ENCODE results near the gene SPOCK3. TPM values are rescaled to one million over a fixed set of nuclear protein-coding genes. Genes with fewer than 3 reads are reported as not detected.

Gene SPOCK3
- total RNA-seq, 1 donor from 2014 or later: 0.53 TPM

- FAIRE-seq: no peak
- no peaks in the 10 kb centered on the region for H3K36me3 ChIP-seq (ENCODE audit: control insufficient read depth, insufficient read depth, low read length)
Observed at GRCh38 chr4:167041524-167041923, 192.8 kb downstream of the SPOCK3 start.

GRCh38 chr4:167035390-167035789 lies 198.9 kb downstream of the SPOCK3 start:
- no peak for FAIRE-seq
- no peaks in the 10 kb centered on the region for H3K27me3 ChIP-seq (ENCODE audit: control insufficient read depth, insufficient read depth, low read length)
- no peaks in the 10 kb centered on the region for H3K36me3 ChIP-seq (ENCODE audit: control insufficient read depth, insufficient read depth, low read length)
- H3K4me3 ChIP-seq (ENCODE audit: low read depth, low read length): no peak overlapping the region
- TF ChIP-seq, protein P1, sequence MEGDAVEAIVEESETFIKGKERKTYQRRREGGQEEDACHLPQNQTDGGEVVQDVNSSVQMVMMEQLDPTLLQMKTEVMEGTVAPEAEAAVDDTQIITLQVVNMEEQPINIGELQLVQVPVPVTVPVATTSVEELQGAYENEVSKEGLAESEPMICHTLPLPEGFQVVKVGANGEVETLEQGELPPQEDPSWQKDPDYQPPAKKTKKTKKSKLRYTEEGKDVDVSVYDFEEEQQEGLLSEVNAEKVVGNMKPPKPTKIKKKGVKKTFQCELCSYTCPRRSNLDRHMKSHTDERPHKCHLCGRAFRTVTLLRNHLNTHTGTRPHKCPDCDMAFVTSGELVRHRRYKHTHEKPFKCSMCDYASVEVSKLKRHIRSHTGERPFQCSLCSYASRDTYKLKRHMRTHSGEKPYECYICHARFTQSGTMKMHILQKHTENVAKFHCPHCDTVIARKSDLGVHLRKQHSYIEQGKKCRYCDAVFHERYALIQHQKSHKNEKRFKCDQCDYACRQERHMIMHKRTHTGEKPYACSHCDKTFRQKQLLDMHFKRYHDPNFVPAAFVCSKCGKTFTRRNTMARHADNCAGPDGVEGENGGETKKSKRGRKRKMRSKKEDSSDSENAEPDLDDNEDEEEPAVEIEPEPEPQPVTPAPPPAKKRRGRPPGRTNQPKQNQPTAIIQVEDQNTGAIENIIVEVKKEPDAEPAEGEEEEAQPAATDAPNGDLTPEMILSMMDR (IDR thresholded peaks at IDR 0.05; ENCODE audit: insufficient read depth, low read length, severe bottlenecking): no peak
- DNase-seq (ENCODE audit: low read depth): no peak

More at GRCh38 chr4:167041524-167041923, 192.8 kb downstream of the SPOCK3 start:
- TF ChIP-seq, protein P1 (IDR thresholded peaks at IDR 0.05; ENCODE audit: insufficient read depth, low read length, severe bottlenecking): no peak
- Histone ChIP-seq H3K4me3 (ENCODE audit: low read depth, low read length) (no peak overlapping the region), H3K27me3 (ENCODE audit: control insufficient read depth, insufficient read depth, low read length) (no peaks in the 10 kb centered on the region)
- DNase-seq (ENCODE audit: low read depth): no peak

- no peaks in the 10 kb centered on the region for H3K27me3 ChIP-seq (ENCODE audit: control insufficient read depth, insufficient read depth, low read length)
- DNase-seq (ENCODE audit: low read depth) (no peak), FAIRE-seq (no peak)
- TF ChIP-seq, protein P1 (IDR thresholded peaks at IDR 0.05; ENCODE audit: insufficient read depth, low read length, severe bottlenecking): no peak
- no peaks in the 10 kb centered on the region for H3K36me3 ChIP-seq (ENCODE audit: control insufficient read depth, insufficient read depth, low read length)
- no peak overlapping the region for H3K4me3 ChIP-seq (ENCODE audit: low read depth, low read length)
Observed at GRCh38 chr4:167034983-167035382, 199.3 kb downstream of the SPOCK3 start.

GRCh38 chr4:167032871-167033270 lies 201.4 kb downstream of the SPOCK3 start:
- no peaks in the 10 kb centered on the region for H3K27me3 ChIP-seq (ENCODE audit: control insufficient read depth, insufficient read depth, low read length)
- no peaks in the 10 kb centered on the region for H3K36me3 ChIP-seq (ENCODE audit: control insufficient read depth, insufficient read depth, low read length)
- FAIRE-seq (no peak), DNase-seq (ENCODE audit: low read depth) (peak; percentile 96)
- H3K4me3 ChIP-seq (ENCODE audit: low read depth, low read length): no peak overlapping the region
- TF ChIP-seq, protein P1 (IDR thresholded peaks at IDR 0.05; ENCODE audit: insufficient read depth, low read length, severe bottlenecking): no peak

DNA sequence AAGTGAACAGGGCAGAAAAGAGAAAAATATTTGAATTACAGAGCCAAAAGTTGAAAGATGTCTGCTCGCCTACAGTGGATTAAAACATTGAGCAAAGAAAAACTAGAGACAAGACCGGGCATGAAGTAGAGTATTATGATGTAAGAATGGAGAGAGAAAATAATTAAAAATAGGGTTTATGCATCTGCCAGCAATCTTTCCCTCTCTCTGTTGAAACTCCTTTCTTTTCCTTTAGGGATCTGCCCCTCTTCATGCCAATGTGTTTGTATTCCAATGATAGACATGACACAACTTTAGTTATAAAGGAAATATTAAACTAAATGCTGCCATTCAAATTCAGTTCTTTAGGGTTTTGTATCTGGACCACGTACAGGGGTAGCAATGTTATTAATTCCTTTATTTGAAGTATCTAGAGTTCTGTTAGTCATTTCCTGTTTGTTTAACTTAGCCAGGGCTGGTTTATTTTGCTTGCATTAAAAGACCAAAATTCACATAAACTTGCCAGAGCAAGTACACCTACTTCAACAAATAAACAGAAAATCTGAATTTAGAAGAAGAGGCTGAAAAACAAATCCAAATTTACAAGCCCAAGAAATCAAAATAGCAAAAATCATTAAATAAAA lies 202.6 kb downstream of the SPOCK3 start:
- Histone ChIP-seq H3K27me3 (ENCODE audit: control insufficient read depth, insufficient read depth, low read length) (no peaks in the 10 kb centered on the region), H3K36me3 (ENCODE audit: control insufficient read depth, insufficient read depth, low read length) (no peaks in the 10 kb centered on the region), H3K4me3 (ENCODE audit: low read depth, low read length) (no peak overlapping the region)
- DNase-seq (ENCODE audit: low read depth) (peak; percentile 87), FAIRE-seq (no peak)
- TF ChIP-seq, protein P1 (IDR thresholded peaks at IDR 0.05; ENCODE audit: insufficient read depth, low read length, severe bottlenecking): no peak

DNA sequence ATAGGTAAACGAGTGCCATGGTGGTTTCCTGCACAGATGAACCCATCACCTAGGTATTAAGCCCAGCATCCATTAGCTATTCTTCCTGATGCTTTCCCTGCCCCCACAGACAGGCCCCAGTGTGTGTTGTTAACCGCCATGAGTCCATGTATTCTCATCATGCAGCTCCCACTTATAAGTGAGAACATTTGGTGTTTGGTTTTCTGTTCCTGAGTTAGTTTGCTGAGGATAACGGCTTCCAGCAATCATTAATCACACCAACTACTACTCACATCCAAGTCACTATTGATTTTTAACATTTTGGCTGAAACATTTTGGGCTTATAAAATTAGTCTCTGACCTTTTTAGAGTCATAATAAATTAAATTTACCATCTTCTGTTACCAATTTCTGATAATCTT lies 205.3 kb downstream of the SPOCK3 start:
- FAIRE-seq: no peak
- Histone ChIP-seq H3K36me3 (ENCODE audit: control insufficient read depth, insufficient read depth, low read length) (no peaks in the 10 kb centered on the region), H3K27me3 (ENCODE audit: control insufficient read depth, insufficient read depth, low read length) (no peaks in the 10 kb centered on the region), H3K4me3 (ENCODE audit: low read depth, low read length) (no peak overlapping the region)
- no peak for DNase-seq (ENCODE audit: low read depth)
- TF ChIP-seq, protein P1 (IDR thresholded peaks at IDR 0.05; ENCODE audit: insufficient read depth, low read length, severe bottlenecking): no peak
